Spleen (tissue), 7 donors: ENCODE data around the gene TSEN54.

Experiments used
- POLR2A ChIP-seq, 3 donors: fragments of 450-650 bp; IDR thresholded peaks; one replicate each; pipeline ENCODE4 v1.5.1; 2017; ENCODE audit warnings: antibody characterized with exemption in 3 of 3, mild to moderate bottlenecking in 1 of 3
- TF ChIP-seq, protein P1 (sequence below), 11 experiments: fragments of 200-600 bp in 7 of 11; fragments of 450-650 bp in 4 of 11; sonication (generic) in 4 of 11; IDR thresholded peaks in 8 of 11; conservative IDR thresholded peaks in 3 of 11; 1 replicate in 7 of 11; 2 replicates in 4 of 11; pipeline versions ENCODE4 v1.4.0 to v1.8.0; 2016 to 2021; ENCODE audit warnings: antibody characterized with exemption in 11 of 11, inconsistent platforms in 4 of 11, mild to moderate bottlenecking in 1 of 11
- donor health status: DM: no; HTN: no; CAD: no; lungs with moderate emphysema.
- donor health status: DM: no; HTN: no; CAD: no.
- donor health status: DM: no; HTN: no; CAD: no.

DNA sequence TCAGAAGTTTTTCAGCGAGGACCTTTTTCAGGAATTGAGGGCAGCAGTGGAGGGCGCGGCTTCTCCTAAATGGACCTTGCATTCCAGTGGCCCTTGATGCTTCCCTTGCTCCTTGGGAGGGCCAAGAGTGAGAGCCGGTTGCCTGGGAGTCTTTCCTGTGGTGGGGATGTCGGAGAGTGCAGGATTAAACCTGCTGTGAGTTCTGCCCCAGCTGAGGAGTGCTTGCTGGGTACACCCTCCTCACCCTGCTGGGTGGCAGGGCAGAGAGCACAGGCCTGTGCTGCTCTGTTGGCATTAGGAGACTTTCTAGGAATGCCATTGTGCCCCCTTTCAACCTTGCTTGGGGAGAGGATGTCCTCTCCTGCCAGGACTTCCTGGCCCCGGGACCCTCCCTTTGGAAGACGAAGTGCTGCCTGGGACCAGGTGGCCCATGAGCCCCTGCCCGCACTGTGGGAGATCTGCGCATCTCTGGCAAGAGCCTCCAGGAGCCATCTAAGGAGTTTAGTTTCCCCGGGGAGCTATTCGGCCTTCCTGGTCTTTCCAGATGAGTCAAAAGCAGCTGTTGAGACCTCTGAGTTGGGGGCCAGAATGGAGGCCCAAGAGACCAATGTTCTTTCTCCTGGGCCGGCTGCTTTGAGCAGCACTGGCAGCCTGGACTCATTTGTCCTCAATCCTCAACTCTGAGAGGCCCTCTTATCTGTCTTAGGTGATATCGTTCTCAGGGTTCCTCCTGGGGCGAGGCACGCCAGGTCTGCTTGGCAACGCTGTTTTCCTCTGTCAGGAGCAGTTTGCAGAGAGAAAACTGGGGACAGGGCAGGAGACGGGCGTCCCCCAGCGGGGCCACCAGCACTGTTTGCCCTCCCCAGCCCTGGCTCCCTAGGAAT, 14.8 kb downstream of the TSEN54 start:
- TF ChIP-seq, protein P1, sequence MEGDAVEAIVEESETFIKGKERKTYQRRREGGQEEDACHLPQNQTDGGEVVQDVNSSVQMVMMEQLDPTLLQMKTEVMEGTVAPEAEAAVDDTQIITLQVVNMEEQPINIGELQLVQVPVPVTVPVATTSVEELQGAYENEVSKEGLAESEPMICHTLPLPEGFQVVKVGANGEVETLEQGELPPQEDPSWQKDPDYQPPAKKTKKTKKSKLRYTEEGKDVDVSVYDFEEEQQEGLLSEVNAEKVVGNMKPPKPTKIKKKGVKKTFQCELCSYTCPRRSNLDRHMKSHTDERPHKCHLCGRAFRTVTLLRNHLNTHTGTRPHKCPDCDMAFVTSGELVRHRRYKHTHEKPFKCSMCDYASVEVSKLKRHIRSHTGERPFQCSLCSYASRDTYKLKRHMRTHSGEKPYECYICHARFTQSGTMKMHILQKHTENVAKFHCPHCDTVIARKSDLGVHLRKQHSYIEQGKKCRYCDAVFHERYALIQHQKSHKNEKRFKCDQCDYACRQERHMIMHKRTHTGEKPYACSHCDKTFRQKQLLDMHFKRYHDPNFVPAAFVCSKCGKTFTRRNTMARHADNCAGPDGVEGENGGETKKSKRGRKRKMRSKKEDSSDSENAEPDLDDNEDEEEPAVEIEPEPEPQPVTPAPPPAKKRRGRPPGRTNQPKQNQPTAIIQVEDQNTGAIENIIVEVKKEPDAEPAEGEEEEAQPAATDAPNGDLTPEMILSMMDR (IDR thresholded peaks at IDR 0.05 in 8 of 11, conservative IDR thresholded peaks at IDR 0.05 in 3 of 11) = no peak
- no peak for TF ChIP-seq POLR2A (IDR thresholded peaks at IDR 0.05)
